Fibroblast of the aortic adventitia (primary cell): Measurements from ENCODE around the gene ATF6. TPM values are rescaled to one million over a fixed set of nuclear protein-coding genes. Genes with fewer than 3 reads are reported as not detected.

Experiments
- DNase-seq: peaks from one replicate; pipeline ENCODE4 v3.0.0-alpha.2; 2010; ENCODE audit warnings: low read depth
- H3K4me3 ChIP-seq: 2 replicates; pipeline ENCODE4 v1.5.1; 2011; ENCODE audit warnings: low read depth, mild to moderate bottlenecking, control low read depth, low read length, moderate library complexity
- CTCF ChIP-seq: IDR thresholded peaks from 2 replicates; pipeline ENCODE4 v1.5.1; 2011; ENCODE audit warnings: mild to moderate bottlenecking, low read length, control low read depth, inconsistent platforms; ENCODE audit not compliant: insufficient read depth
- total RNA-seq: library from RNA; depleted of rRNA; stranded (reverse); fragments of >200 nt; gene quantifications from 2 replicates; pipeline ENCODE4 v1.2.3, GENCODE V29; 2012; ENCODE audit warnings: low replicate concordance

The ATF6 gene
- total RNA-seq, 1 donor, result 32.8 TPM

- DNase-seq, result no peak
- TF ChIP-seq CTCF, result no peak
- no peak overlapping the region for H3K4me3 ChIP-seq
Observed at GRCh38 chr1:161885759-161886158, 119.6 kb downstream of the ATF6 start.

- no peak overlapping the region for H3K4me3 ChIP-seq
- DNase-seq, result no peak
- TF ChIP-seq CTCF, result no peak
Observed at GRCh38 chr1:161886589-161886988, 120.5 kb downstream of the ATF6 start.

GRCh38 chr1:161887730-161888287 lies 121.7 kb downstream of the ATF6 start:
- no peak overlapping the region for H3K4me3 ChIP-seq
- TF ChIP-seq CTCF, result no peak
- no peak for DNase-seq

GRCh38 chr1:161890574-161890973 lies 124.5 kb downstream of the ATF6 start:
- H3K4me3 ChIP-seq, result no peak overlapping the region
- TF ChIP-seq CTCF, result no peak
- no peak for DNase-seq

GRCh38 chr1:161899091-161899490 lies 133.0 kb downstream of the ATF6 start:
- no peak for DNase-seq
- TF ChIP-seq CTCF, result no peak
- H3K4me3 ChIP-seq, result no peak overlapping the region

- no peak for DNase-seq
- TF ChIP-seq CTCF, result no peak
Observed at GRCh38 chr1:161900160-161900559, 134.0 kb downstream of the ATF6 start.

GRCh38 chr1:161902182-161902581 lies 136.1 kb downstream of the ATF6 start:
- TF ChIP-seq CTCF, result no peak
- H3K4me3 ChIP-seq, result no peak overlapping the region
- DNase-seq, result no peak

More at GRCh38 chr1:161900160-161900559, 134.0 kb downstream of the ATF6 start:
- H3K4me3 ChIP-seq, result no peak overlapping the region
